ENCODE data around the gene GREM2. TPM values are rescaled to one million over a fixed set of nuclear protein-coding genes. Genes with fewer than 3 reads are reported as not detected.

GREM2 gene
- total and polyA plus RNA-seq, 3 donors from 2014 or later: 0.37 to 1.8 (median 0.39) TPM

- no peak overlapping the region for H3K27ac ChIP-seq
- intact Hi-C loops (cut with DNase I; ENCODE audit: low total_unique reads): no loop called here
These were observed 83.4 kb downstream of the GREM2 start for GRCh38 chr1:240528591-240528990.

GRCh38 chr1:240527086-240527485 is 84.9 kb downstream of the GREM2 start:
- Histone ChIP-seq H3K4me1 (no peaks in the 10 kb centered on the region), H3K36me3 (ENCODE audit: low read depth, missing control alignments) (no peaks in the 10 kb centered on the region), H3K27me3 (no peaks in the 10 kb centered on the region), H3K27ac (no peak overlapping the region), H3K4me3 (no peak overlapping the region), H3K9me3 (no peaks in the 10 kb centered on the region)
- TF ChIP-seq POLR2A (IDR thresholded peaks at IDR 0.05): no peak
- TF ChIP-seq, protein P1, sequence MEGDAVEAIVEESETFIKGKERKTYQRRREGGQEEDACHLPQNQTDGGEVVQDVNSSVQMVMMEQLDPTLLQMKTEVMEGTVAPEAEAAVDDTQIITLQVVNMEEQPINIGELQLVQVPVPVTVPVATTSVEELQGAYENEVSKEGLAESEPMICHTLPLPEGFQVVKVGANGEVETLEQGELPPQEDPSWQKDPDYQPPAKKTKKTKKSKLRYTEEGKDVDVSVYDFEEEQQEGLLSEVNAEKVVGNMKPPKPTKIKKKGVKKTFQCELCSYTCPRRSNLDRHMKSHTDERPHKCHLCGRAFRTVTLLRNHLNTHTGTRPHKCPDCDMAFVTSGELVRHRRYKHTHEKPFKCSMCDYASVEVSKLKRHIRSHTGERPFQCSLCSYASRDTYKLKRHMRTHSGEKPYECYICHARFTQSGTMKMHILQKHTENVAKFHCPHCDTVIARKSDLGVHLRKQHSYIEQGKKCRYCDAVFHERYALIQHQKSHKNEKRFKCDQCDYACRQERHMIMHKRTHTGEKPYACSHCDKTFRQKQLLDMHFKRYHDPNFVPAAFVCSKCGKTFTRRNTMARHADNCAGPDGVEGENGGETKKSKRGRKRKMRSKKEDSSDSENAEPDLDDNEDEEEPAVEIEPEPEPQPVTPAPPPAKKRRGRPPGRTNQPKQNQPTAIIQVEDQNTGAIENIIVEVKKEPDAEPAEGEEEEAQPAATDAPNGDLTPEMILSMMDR (IDR thresholded peaks at IDR 0.05): no peak
- intact Hi-C loops (cut with DNase I; ENCODE audit: low total_unique reads): no loop called here
- 59 to 61% methylated on average over 1 of the region's 1 CpG for WGBS, 2 donors
- DNase-seq: no peak

More at GRCh38 chr1:240528591-240528990, 83.4 kb downstream of the GREM2 start:
- Histone ChIP-seq H3K36me3 (ENCODE audit: low read depth, missing control alignments) (no peaks in the 10 kb centered on the region), H3K4me3 (no peak overlapping the region), H3K9me3 (no peaks in the 10 kb centered on the region), H3K27me3 (no peaks in the 10 kb centered on the region), H3K4me1 (no peaks in the 10 kb centered on the region)
- no peak for DNase-seq
- 73 to 78% methylated on average over 9 of the region's 9 CpGs for WGBS, 2 donors
- TF ChIP-seq, protein P1 (IDR thresholded peaks at IDR 0.05): no peak
- no peak for TF ChIP-seq POLR2A (IDR thresholded peaks at IDR 0.05)

- intact Hi-C loops (cut with DNase I; ENCODE audit: low total_unique reads): no loop called here
- H3K4me1 ChIP-seq: no peaks in the 10 kb centered on the region
- DNase-seq: no peak
- WGBS, 2 donors: 58 to 66% methylated on average over 7 of the region's 7 CpGs
- TF ChIP-seq, protein P1 (IDR thresholded peaks at IDR 0.05): no peak
- TF ChIP-seq POLR2A (IDR thresholded peaks at IDR 0.05): no peak
- H3K9me3 ChIP-seq: no peaks in the 10 kb centered on the region
- H3K27me3 ChIP-seq: no peaks in the 10 kb centered on the region
- no peak overlapping the region for H3K27ac ChIP-seq
- no peaks in the 10 kb centered on the region for H3K36me3 ChIP-seq (ENCODE audit: low read depth, missing control alignments)
- H3K4me3 ChIP-seq: no peak overlapping the region
These were observed 85.6 kb downstream of the GREM2 start for GRCh38 chr1:240526312-240526711.

DNA sequence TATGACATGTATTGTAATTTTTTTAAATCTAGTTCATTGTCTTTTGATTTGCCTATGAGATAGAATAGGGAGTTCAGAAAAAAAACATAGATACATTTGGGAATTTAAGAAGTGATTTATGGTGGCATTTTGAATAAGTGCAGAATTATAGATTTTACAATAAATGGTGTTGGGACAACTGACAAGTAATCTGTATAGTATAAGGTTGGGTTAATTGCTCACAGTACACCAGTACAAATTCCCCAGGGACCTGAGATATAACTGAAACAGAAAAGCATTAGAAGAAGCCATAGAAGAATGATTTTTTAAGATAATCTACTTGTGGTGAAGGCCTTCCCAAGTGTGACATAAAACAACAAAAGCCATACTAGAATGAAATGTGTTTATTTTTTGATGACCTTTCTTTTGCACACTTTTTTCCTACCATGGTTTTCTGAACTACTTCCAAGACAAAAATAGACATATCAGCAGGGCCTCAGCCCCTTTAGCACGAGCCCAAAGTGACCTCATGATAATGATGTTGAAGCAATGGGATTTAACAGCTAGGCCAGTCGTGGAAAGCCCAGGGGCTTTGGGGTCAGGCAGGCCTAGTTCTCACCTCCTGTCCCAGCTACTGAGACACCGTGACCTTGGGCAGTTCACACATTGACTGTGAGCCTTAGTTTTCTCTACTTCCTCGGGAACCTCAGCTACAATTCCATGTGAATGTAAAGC is 87.4 kb downstream of the GREM2 start:
- H3K4me3 ChIP-seq: no peak overlapping the region
- intact Hi-C loops (cut with DNase I; ENCODE audit: low total_unique reads): no loop called here
- no peak for TF ChIP-seq POLR2A (IDR thresholded peaks at IDR 0.05)
- TF ChIP-seq, protein P1 (IDR thresholded peaks at IDR 0.05): no peak
- 51 to 62% methylated on average over 4 of the region's 4 CpGs for WGBS, 2 donors
- no peaks in the 10 kb centered on the region for H3K4me1 ChIP-seq
- no peaks in the 10 kb centered on the region for H3K36me3 ChIP-seq (ENCODE audit: low read depth, missing control alignments)
- H3K27ac ChIP-seq: no peak overlapping the region
- DNase-seq: no peak
- H3K9me3 ChIP-seq: no peaks in the 10 kb centered on the region
- no peaks in the 10 kb centered on the region for H3K27me3 ChIP-seq
